Mucosa of stomach (tissue), 1 donor: ENCODE data around the gene C17orf67.

ENCODE experiments used
- H3K27me3 ChIP-seq: one replicate; pipeline ENCODE4 v1.7.0; 2013; ENCODE audit warnings: mild to moderate bottlenecking, low read length; ENCODE audit not compliant: control insufficient read depth, insufficient read depth
- H3K36me3 ChIP-seq: one replicate; pipeline ENCODE4 v1.7.0; 2013; ENCODE audit warnings: low read length; ENCODE audit not compliant: control insufficient read depth, insufficient read depth
- H3K4me1 ChIP-seq: one replicate; pipeline ENCODE4 v1.7.0; 2013; ENCODE audit warnings: mild to moderate bottlenecking, low read length; ENCODE audit not compliant: control insufficient read depth, insufficient read depth
- H3K4me3 ChIP-seq: one replicate; pipeline ENCODE4 v1.7.0; 2013; ENCODE audit warnings: low read length
- H3K9ac ChIP-seq: one replicate; pipeline ENCODE4 v1.7.0; 2013; ENCODE audit warnings: mild to moderate bottlenecking, low read length, moderate library complexity
- H3K9me3 ChIP-seq: one replicate; pipeline ENCODE4 v1.7.0; 2013; ENCODE audit warnings: mild to moderate bottlenecking, low read length, moderate library complexity; ENCODE audit not compliant: control insufficient read depth
- donor health status: Pancreatic carcinoma.

The C17orf67 gene, protein sequence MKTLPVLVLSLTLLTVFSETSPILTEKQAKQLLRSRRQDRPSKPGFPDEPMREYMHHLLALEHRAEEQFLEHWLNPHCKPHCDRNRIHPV

DNA sequence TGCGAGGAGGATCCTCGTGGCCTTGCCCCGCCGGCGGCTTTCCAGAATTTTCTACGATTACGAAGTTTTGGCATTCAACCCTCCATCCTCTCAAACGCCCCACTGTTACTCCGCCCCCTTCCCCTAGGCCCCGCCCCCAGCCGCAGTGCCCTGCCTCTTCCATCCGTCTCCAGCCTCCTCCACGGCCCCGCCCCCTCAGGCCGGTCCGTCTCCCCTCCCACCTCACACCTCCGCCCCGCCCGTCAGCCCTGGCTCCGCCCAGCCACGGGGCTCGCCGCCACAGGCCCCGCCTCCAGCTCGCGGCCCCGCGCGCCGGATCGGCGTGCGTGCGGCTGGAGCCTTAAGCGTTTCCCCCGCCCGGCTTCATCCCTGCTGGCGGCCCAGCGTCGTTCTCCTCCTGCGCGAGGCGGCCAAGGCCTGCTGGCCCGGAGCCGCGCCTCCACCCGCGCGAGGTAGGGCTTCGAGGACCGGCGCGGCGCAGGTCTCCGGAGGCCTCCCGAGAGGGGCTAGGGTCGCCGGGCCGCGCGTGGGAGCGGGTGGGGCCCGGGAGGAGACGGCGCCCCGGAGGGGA lies at the start of gene C17orf67, which contains the start of gene DGKE:
TSS of gene C17orf67 (minus strand) at position 112 of the 571 bp plus-strand sequence. CDS start 18,110 bp downstream, outside the sequence.
TSS of gene DGKE (plus strand) at position 343 of the 571 bp plus-strand sequence. CDS start 645 bp downstream, outside the sequence.
- Histone ChIP-seq H3K9me3 (no peaks in the 10 kb centered on the region), H3K9ac (peak within 1 kb of the TSS; percentile 46), H3K4me1 (peaks cover 7% of the 10 kb centered on the region), H3K27me3 (no peaks in the 10 kb centered on the region), H3K4me3 (peak within 1 kb of the TSS; percentile 49), H3K36me3 (no peaks in the 10 kb centered on the region)

- no peak overlapping the region for H3K4me3 ChIP-seq
- H3K27me3 ChIP-seq: no peaks in the 10 kb centered on the region
- peaks cover 27% of the 10 kb centered on the region for H3K4me1 ChIP-seq
- H3K9me3 ChIP-seq: no peaks in the 10 kb centered on the region
- no peaks in the 10 kb centered on the region for H3K36me3 ChIP-seq
- no peak overlapping the region for H3K9ac ChIP-seq
These were observed 48.1 kb upstream of the C17orf67 start for GRCh38 chr17:56881685-56882295.

GRCh38 chr17:56880571-56880970 lies 46.9 kb upstream of the C17orf67 start:
- H3K36me3 ChIP-seq: no peaks in the 10 kb centered on the region
- peaks cover 14% of the 10 kb centered on the region for H3K4me1 ChIP-seq
- H3K9me3 ChIP-seq: no peaks in the 10 kb centered on the region
- H3K9ac ChIP-seq: no peak overlapping the region
- no peaks in the 10 kb centered on the region for H3K27me3 ChIP-seq
- no peak overlapping the region for H3K4me3 ChIP-seq

DNA sequence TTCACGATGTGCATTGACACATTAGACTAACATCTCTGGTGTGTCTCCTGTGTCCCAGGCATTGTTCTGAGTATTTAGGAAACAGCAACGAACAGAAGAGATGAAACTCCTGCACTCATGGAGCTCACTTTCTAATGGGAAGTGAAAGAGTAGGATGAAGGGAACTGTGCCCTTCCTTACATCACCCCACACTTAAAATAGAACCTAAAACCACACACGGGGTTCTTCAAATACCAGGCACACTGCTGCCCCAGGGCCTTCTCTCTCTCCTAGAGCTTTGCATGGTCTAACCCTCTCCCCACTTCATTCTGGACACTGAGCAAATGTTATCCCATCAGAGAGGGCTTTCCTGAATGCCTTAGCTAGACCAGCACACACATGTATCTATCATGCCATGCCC lies 46.4 kb upstream of the C17orf67 start:
- H3K27me3 ChIP-seq: no peaks in the 10 kb centered on the region
- no peak overlapping the region for H3K9ac ChIP-seq
- peaks cover 11% of the 10 kb centered on the region for H3K4me1 ChIP-seq
- no peaks in the 10 kb centered on the region for H3K9me3 ChIP-seq
- no peaks in the 10 kb centered on the region for H3K36me3 ChIP-seq
- no peak overlapping the region for H3K4me3 ChIP-seq

DNA sequence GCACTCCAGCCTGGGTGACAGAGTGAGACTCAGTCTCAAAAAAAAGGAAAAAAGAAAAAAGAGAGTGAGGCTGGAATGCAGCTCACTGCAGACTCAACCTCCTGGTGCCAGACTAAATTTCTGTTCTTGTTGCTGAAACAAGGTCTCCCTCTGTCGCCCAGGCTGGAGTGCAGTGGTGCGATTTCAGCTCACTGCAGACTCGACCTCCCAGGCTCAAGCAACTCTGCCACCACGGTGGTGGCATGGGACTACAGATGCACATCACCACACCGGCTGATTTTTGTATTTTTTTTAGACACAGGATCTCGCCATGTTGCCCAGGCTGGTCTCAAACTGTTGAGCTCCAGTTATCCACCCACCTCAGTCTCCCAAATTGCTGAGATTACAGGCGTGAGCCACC lies 45.6 kb upstream of the C17orf67 start:
- Histone ChIP-seq H3K27me3 (no peaks in the 10 kb centered on the region), H3K4me1 (peaks cover 7% of the 10 kb centered on the region), H3K4me3 (no peak overlapping the region), H3K36me3 (no peaks in the 10 kb centered on the region), H3K9me3 (no peaks in the 10 kb centered on the region), H3K9ac (no peak overlapping the region)

DNA sequence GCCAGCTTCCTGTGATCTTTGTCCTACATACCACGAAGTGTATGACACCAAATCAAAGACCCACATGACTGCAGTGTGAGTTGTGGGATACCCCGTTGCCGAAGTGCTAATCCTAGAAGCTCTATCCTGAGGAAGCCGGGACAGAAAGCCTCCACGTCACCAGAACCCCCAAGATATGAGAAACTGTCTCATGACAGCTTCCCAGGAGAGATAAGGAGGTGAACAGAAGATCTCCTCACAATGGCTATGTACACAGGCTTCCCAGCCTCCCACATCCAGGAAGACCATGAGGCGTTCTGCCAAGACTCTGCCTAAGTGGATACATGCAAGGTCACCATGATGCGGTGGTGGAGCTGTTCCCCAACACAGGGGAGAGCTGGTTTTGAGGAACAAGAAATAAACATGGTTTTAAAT lies 43.1 kb upstream of the C17orf67 start:
- Histone ChIP-seq H3K27me3 (no peaks in the 10 kb centered on the region), H3K4me1 (peaks cover 4% of the 10 kb centered on the region), H3K9ac (no peak overlapping the region)

DNA sequence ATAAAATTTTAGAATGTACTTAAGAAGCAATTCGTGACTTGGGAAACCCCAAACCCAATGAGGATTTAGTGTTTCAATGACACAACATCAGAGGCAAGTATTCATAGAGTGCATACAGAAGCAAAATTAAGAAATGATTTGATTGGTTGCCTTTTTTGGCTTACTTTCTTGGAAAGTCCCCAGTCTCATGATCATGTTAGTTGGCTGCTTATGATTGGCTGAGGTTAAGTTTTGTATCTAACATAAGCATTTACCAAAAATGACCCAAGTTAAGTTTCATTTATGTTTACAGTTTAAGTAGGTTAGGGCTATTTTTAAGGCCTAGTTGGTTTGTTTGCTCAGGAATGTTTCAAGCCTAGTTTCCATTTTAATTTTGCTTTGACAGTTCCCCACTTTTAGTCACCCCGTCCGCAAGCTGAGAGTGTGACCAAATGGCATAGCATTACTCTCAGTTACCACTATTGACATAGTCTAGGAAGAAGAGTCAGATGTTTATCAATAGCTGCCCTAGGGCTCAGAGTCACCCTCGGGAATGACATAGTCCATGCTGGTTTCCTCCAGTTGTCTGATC lies 36.4 kb upstream of the C17orf67 start:
- no peaks in the 10 kb centered on the region for H3K4me1 ChIP-seq
- H3K36me3 ChIP-seq: no peaks in the 10 kb centered on the region
- H3K9ac ChIP-seq: no peak overlapping the region
- H3K9me3 ChIP-seq: no peaks in the 10 kb centered on the region
- no peak overlapping the region for H3K4me3 ChIP-seq
- H3K27me3 ChIP-seq: no peaks in the 10 kb centered on the region

More for the DNA sequence above, 43.1 kb upstream of the C17orf67 start:
- Histone ChIP-seq H3K36me3 (no peaks in the 10 kb centered on the region), H3K9me3 (no peaks in the 10 kb centered on the region), H3K4me3 (no peak overlapping the region)

GRCh38 chr17:56868716-56869115 lies 35.0 kb upstream of the C17orf67 start:
- H3K27me3 ChIP-seq: no peaks in the 10 kb centered on the region
- no peak overlapping the region for H3K9ac ChIP-seq
- H3K4me3 ChIP-seq: no peak overlapping the region
- no peaks in the 10 kb centered on the region for H3K4me1 ChIP-seq
- H3K9me3 ChIP-seq: no peaks in the 10 kb centered on the region
- no peaks in the 10 kb centered on the region for H3K36me3 ChIP-seq

GRCh38 chr17:56867948-56868376 lies 34.2 kb upstream of the C17orf67 start:
- Histone ChIP-seq H3K9ac (no peak overlapping the region), H3K27me3 (no peaks in the 10 kb centered on the region), H3K4me1 (no peaks in the 10 kb centered on the region), H3K36me3 (no peaks in the 10 kb centered on the region), H3K4me3 (no peak overlapping the region), H3K9me3 (no peaks in the 10 kb centered on the region)

DNA sequence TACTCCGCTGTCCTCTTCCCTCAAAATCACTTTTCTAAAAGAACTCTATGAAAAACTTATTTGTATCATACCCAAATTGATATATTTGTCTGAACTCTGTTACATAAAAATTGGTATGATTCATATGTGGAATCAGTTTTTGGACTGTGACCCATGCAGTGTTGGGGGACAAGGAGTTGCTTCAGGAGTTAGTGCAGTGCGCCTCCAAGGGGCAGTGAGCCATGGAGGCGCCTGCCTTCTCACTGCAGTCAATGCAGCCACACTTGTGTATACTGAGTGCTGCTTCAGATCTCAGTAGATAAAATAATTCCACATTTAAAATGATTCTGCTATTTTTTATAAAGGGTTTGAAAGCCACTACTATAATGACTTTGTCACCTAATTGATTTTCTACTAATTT lies 32.8 kb upstream of the C17orf67 start:
- no peaks in the 10 kb centered on the region for H3K36me3 ChIP-seq
- H3K4me3 ChIP-seq: no peak overlapping the region
- H3K9ac ChIP-seq: no peak overlapping the region
- no peaks in the 10 kb centered on the region for H3K9me3 ChIP-seq
- H3K4me1 ChIP-seq: no peaks in the 10 kb centered on the region
- no peaks in the 10 kb centered on the region for H3K27me3 ChIP-seq

DNA sequence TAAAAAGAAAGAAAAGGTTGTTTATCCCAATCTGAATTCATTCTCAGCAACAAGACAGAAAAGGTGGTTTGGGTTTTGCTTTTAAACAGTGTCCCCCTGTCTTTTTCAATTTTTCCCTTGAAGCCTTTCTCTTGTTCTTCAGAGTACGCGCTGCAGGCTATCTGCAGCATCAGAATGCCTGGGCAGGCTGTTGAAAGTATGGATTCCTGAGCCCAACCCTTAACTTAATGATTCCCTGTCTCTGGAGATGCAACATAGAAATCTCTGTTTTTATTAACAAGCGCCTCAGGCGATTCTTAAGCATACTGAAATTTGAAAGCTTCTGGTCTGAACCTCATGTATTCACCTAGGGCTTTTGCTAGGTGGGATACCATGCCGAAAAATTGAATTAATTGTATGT lies 32.4 kb upstream of the C17orf67 start:
- H3K4me1 ChIP-seq: no peaks in the 10 kb centered on the region
- H3K27me3 ChIP-seq: no peaks in the 10 kb centered on the region
- no peak overlapping the region for H3K9ac ChIP-seq
- no peak overlapping the region for H3K4me3 ChIP-seq
- no peaks in the 10 kb centered on the region for H3K9me3 ChIP-seq
- H3K36me3 ChIP-seq: no peaks in the 10 kb centered on the region

GRCh38 chr17:56863974-56864373 lies 30.3 kb upstream of the C17orf67 start:
- Histone ChIP-seq H3K9me3 (no peaks in the 10 kb centered on the region), H3K36me3 (no peaks in the 10 kb centered on the region), H3K27me3 (no peaks in the 10 kb centered on the region), H3K4me1 (no peaks in the 10 kb centered on the region), H3K9ac (no peak overlapping the region), H3K4me3 (no peak overlapping the region)
